Renal cortex interstitium (tissue), 11 donors: ENCODE data around the gene NLGN1. TPM values are rescaled to one million over a fixed set of nuclear protein-coding genes. Genes with fewer than 3 reads are reported as not detected.

Source experiments
- DNase-seq, 11 donors: peaks; one replicate each; pipeline ENCODE4 v3.0.0-alpha.2; 2013; ENCODE audit warnings: low read depth in 9 of 11, low spot score in 4 of 11; ENCODE audit errors: extremely low read depth in 1 of 11
- polyA plus RNA-seq, 3 donors: library from polyadenylated mRNA; unstranded; fragments of 120-200 nt; gene quantifications; one replicate each; pipeline ENCODE4 v1.2.1, GENCODE V29; 2013; ENCODE audit not compliant: insufficient read length in 3 of 3

Gene NLGN1
- polyA plus RNA-seq, 3 donors: 1.9 to 2.7 (median 2.5) TPM

- no peak for DNase-seq
Measured at GRCh38 chr3:174068035-174068434, 670.5 kb downstream of the NLGN1 start.

GRCh38 chr3:174072675-174073074, 675.1 kb downstream of the NLGN1 start:
- DNase-seq: no peak

- DNase-seq: no peak
Measured at GRCh38 chr3:174083706-174084105, 686.2 kb downstream of the NLGN1 start.

GRCh38 chr3:174089592-174089991, 692.0 kb downstream of the NLGN1 start:
- DNase-seq: no peak

GRCh38 chr3:174094669-174095068, 697.1 kb downstream of the NLGN1 start:
- no peak for DNase-seq

GRCh38 chr3:174097686-174098085, 700.1 kb downstream of the NLGN1 start:
- no peak for DNase-seq

GRCh38 chr3:174098746-174099145, 701.2 kb downstream of the NLGN1 start:
- DNase-seq: no peak

GRCh38 chr3:174099724-174100123, 702.2 kb downstream of the NLGN1 start:
- DNase-seq: no peak

GRCh38 chr3:174100744-174101143, 703.2 kb downstream of the NLGN1 start:
- DNase-seq: no peak

- no peak for DNase-seq
Measured at GRCh38 chr3:174101244-174101643, 703.7 kb downstream of the NLGN1 start.

GRCh38 chr3:174102274-174102673, 704.7 kb downstream of the NLGN1 start:
- no peak for DNase-seq

GRCh38 chr3:174102866-174103265, 705.3 kb downstream of the NLGN1 start:
- no peak for DNase-seq

- no peak for DNase-seq
Measured at GRCh38 chr3:174110761-174111160, 713.2 kb downstream of the NLGN1 start.

- no peak for DNase-seq
Measured at GRCh38 chr3:174111776-174112175, 714.2 kb downstream of the NLGN1 start.

- DNase-seq: no peak
Measured at GRCh38 chr3:174116421-174116820, 718.9 kb downstream of the NLGN1 start.

- DNase-seq: no peak
Measured at GRCh38 chr3:174120997-174121396, 723.5 kb downstream of the NLGN1 start.

- no peak for DNase-seq
Measured at GRCh38 chr3:174122411-174122810, 724.9 kb downstream of the NLGN1 start.

- DNase-seq: peak in 10 of 11 donors; percentile 6 to 34 (median 18)
Measured at GRCh38 chr3:174125267-174125824, 727.8 kb downstream of the NLGN1 start.

- DNase-seq: no peak
Measured at GRCh38 chr3:174126990-174127758, 729.6 kb downstream of the NLGN1 start.

- no peak for DNase-seq
Measured at GRCh38 chr3:174132006-174132405, 734.5 kb downstream of the NLGN1 start.
